HG03575 (cell line): ENCODE data around the gene IRX4.

Experiments used
- ATAC-seq: cut with Tn5 transposase; IDR thresholded peaks from one replicate; pipeline ENCODE4 v1.9.1; 2021; ENCODE audit not compliant: unreplicated experiment, insufficient number of reproducible peaks, low FRiP score; ENCODE audit errors: extremely low read depth

Gene IRX4

DNA sequence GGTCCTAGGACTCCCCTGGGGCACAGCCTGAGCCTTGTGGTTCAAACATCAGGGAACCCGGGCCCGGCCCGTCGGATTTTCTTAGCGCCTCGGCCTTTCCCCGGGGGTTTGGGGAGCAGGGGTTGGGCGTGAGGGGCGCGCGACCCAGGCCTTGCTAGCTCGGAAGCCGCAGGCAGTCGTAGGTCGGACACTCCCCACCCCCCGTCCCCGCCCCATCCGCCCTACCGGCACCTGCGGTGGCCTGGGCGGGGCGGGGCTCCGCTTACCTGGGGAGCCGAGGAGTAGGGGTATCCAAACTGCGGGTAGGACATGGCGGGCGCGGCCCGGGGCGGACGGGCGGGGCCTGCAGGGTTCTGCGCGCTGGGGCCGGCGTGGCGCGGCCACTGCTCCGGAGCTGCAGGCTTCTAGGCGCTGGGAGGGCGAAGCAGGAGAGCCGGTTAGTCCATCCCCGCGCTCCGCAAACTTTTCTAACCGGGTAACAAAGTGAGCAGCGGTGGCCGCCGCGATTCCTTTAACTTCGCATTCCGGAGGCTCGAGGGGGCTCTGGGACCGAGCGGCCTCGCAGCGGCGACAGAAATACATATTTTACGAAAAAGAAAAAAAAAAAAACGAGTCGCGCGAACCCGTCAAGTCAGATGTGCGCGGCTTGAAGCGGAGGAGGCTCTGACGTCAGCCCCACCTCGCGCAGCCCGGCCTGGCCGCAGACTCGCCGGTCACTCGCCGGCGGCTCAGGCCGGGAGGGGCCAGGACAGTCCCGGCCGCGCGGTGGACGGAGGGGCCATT lies at the start of gene IRX4:
TSS of gene IRX4 (minus strand) at position 589 of the 783 bp plus-strand sequence. CDS start at position 311, 278 bp downstream.
- no peak for ATAC-seq

- no peak for ATAC-seq
Observed at GRCh38 chr5:1931604-1932231, 49.0 kb upstream of the IRX4 start.

DNA sequence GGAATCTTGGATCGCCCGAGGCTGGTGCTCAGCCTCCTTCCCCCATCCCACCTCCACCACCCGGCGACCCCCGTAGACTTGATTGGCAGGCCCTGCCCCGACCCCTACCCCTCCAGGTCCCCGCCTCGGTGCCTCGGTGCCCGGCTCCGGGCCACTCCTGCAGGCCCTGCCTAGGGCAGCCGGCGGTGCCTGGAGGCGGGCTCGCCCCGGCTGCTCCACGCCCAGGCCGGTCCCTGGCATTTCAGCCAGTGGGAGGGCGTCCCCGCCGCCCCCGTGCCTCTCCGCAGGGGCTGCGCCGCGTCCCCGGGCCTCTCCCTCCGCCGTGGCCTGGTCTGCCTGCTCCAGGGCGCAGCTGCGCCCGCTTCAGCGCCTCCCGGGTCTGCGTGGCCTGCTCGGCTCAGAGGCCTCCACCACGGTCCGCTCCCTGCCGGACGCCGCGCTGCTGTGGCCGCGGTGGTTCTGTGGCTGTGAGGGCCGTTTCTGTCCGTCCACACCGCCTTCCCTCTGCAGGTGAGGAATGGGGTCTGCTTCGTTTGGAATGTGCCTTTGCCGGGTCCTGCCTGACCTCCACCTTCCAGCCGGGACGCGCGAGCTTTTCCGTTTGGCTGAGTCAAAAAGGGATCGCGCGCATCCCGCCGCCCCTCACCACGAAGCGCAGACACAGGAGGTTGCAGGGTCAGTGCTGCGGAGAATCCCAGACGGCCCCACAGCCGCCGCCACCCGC lies 48.3 kb upstream of the IRX4 start:
- ATAC-seq, result no peak

DNA sequence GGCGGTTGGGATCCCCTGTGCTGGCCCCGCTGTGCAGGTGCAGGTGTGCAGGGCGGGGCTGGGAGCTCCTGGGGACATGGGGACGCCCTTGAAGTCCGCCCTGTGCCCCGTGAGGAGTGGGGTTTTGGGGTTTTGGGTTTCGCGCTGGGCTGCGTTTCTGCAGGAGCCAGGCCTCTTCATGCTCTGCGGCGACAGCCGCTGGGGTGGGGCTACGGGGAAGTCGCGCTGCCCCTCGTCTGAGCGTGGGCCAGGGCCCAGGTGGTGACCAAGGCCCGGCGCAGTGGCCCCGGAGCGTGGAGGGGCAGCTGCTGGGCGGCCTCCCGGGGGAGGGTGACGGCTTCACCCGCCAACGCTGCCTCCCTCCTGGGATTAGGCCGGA lies 47.8 kb upstream of the IRX4 start:
- ATAC-seq, result no peak

GRCh38 chr5:1929108-1929991 lies 46.6 kb upstream of the IRX4 start:
- no peak for ATAC-seq

GRCh38 chr5:1926471-1927341 lies 44.0 kb upstream of the IRX4 start:
- no peak for ATAC-seq

GRCh38 chr5:1926071-1926440 lies 43.3 kb upstream of the IRX4 start:
- ATAC-seq, result no peak

- no peak for ATAC-seq
Observed at GRCh38 chr5:1925111-1926070, 42.7 kb upstream of the IRX4 start.

GRCh38 chr5:1923766-1924165 lies 41.0 kb upstream of the IRX4 start:
- no peak for ATAC-seq

GRCh38 chr5:1923341-1923740 lies 40.6 kb upstream of the IRX4 start:
- no peak for ATAC-seq

DNA sequence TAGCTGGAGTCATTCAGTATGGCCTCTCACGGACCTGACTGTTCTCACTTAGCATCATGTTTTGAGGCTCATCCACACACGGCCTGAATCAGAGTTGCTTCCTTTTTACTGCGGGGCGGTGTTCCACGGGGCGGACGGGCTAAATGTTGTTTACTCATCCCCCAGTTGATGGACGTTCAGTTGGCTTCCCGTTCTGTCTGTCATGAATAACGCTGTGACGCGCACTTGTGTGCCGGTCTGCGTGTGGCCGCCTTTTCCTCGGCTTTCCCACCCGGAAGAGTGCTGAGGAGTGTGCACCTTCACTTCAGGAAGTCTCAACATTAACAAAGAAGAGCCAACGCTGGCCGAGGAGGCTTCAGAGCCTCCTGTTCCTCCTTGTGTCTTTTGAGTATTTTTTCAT lies 39.0 kb upstream of the IRX4 start:
- no peak for ATAC-seq

DNA sequence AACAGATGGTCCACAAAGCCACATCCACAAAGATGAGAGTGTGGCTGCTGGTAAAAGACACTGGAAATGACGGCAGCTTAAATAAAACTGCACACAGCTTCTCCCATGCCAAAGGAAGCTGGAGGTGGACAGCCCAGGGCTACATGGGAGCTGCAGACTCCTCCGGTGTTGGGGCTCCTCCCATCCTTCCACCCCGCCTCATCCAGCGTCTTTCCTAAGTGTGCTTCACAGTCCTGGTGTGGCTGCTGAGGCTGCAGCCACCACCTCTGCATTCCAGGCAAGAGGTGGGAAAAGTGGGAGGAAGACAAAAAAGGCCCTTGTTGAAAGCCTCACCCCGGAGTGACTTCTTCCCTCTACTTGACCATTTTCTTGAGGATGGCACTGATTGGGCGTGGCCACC lies 37.0 kb upstream of the IRX4 start:
- no peak for ATAC-seq

GRCh38 chr5:1919209-1919566 lies 36.5 kb upstream of the IRX4 start:
- ATAC-seq, result no peak

- ATAC-seq, result no peak
Observed at GRCh38 chr5:1918488-1919208, 35.9 kb upstream of the IRX4 start.

- ATAC-seq, result no peak
Observed at GRCh38 chr5:1917830-1918487, 35.2 kb upstream of the IRX4 start.
